ENCODE results near the gene NAA35.

DNA sequence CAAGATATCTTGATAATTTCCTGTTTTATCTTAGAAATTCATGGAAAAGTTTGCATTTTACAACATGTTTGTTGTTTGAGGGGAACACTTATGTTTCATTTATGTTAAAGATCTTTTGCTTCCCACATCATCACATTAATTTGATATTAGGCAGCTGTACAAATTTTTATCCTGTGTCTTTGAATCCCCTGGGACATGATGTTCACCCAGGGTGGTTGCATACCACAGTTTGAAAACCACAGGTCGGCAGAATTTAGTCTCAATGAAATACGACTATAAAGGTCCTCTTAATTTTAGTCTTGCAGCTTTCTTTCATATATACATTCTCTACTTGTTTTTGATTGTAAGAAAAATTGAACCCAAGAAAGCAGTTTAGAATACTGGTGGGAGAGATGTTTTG, 3.7 kb downstream of the NAA35 start:
- TF ChIP-seq, protein P1, sequence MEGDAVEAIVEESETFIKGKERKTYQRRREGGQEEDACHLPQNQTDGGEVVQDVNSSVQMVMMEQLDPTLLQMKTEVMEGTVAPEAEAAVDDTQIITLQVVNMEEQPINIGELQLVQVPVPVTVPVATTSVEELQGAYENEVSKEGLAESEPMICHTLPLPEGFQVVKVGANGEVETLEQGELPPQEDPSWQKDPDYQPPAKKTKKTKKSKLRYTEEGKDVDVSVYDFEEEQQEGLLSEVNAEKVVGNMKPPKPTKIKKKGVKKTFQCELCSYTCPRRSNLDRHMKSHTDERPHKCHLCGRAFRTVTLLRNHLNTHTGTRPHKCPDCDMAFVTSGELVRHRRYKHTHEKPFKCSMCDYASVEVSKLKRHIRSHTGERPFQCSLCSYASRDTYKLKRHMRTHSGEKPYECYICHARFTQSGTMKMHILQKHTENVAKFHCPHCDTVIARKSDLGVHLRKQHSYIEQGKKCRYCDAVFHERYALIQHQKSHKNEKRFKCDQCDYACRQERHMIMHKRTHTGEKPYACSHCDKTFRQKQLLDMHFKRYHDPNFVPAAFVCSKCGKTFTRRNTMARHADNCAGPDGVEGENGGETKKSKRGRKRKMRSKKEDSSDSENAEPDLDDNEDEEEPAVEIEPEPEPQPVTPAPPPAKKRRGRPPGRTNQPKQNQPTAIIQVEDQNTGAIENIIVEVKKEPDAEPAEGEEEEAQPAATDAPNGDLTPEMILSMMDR (IDR thresholded peaks at IDR 0.05), result no peak
- TF ChIP-seq POLR2A (IDR thresholded peaks at IDR 0.05), result no peak
- no peak for TF ChIP-seq POLR2AphosphoS5 (IDR thresholded peaks at IDR 0.05; ENCODE audit: insufficient read depth in 1 of 2, low read depth in 1 of 2)

Measured in vagina (tissue), 2 donors.